Left lung (tissue), 10 donors: ENCODE data around the gene WDR35. TPM values are rescaled to one million over a fixed set of nuclear protein-coding genes. Genes with fewer than 3 reads are reported as not detected.

Experiments used
- ATAC-seq: fragments of 200-7000 bp; cut with Tn5 transposase; one replicate; pipeline ENCODE4 v1.9.1; 2020; ENCODE audit warnings: moderate library complexity
- DNase-seq, 4 donors: peaks; one replicate each; pipeline ENCODE4 v3.0.0-alpha.2; 2013 to 2020
- H3K27ac ChIP-seq, 2 donors: fragments of 200-600 bp; sonication (generic) in 1 of 2; one replicate each; pipeline versions ENCODE4 v1.5.0 to v1.8.0; 2020 to 2021
- H3K27me3 ChIP-seq, 2 donors: fragments of 200-600 bp; sonication (generic) in 1 of 2; one replicate each; pipeline versions ENCODE4 v1.5.0 to v1.8.0; 2020 to 2021
- H3K36me3 ChIP-seq, 2 donors: fragments of 200-600 bp; sonication (generic) in 1 of 2; one replicate each; pipeline versions ENCODE4 v1.5.0 to v1.8.0; 2020 to 2021
- H3K4me1 ChIP-seq, 2 donors: fragments of 200-600 bp; one replicate each; pipeline ENCODE4 v1.8.0; 2021
- H3K4me3 ChIP-seq, 2 donors: fragments of 200-600 bp; sonication (generic) in 1 of 2; one replicate each; pipeline versions ENCODE4 v1.5.0 to v1.8.0; 2020 to 2021; ENCODE audit warnings: mild to moderate bottlenecking in 1 of 2
- H3K9me3 ChIP-seq, 2 donors: fragments of 200-600 bp; sonication (generic) in 1 of 2; one replicate each; pipeline versions ENCODE4 v1.5.0 to v1.8.0; 2020 to 2021
- CTCF ChIP-seq, 2 donors: fragments of 200-600 bp; sonication (generic) in 1 of 2; IDR thresholded peaks; one replicate each; pipeline versions ENCODE4 v1.5.0 to v1.8.0; 2021; ENCODE audit warnings: antibody characterized with exemption in 2 of 2
- intact Hi-C, 2 donors: fragments of 100-400 bp; cut with DNase I; formaldehyde crosslinking; loops; one replicate each; pipeline versions ENCODE4 v1.11.2 to v1.14.2; 2022
- polyA plus RNA-seq, 6 donors: library from polyadenylated mRNA; unstranded; fragments of 120-200 nt; gene quantifications; one replicate each; pipeline ENCODE4 v1.2.1, GENCODE V29; 2013; ENCODE audit not compliant: insufficient read length in 6 of 6
- total RNA-seq, 2 donors: library from RNA; stranded (reverse); fragmentation: NEBNext Ultra II Directional; extraction: Animal tissue kit (Norgen Biotek cat#: 25700); gene quantifications; one replicate each; pipeline ENCODE4 v1.2.1, GENCODE V29; 2021
- donor health status: DM: no; HTN: yes; CAD: no.
- donor health status: DM: no; HTN: no; CAD: no.

The WDR35 gene
- total and polyA plus RNA-seq, 8 donors, result 8.0 to 32.3 (median 27.7) TPM

GRCh38 chr2:19868701-19869580, 121.0 kb downstream of the WDR35 start:
- DNase-seq (peak; percentile 39 to 90 (median 58)), ATAC-seq (peak; percentile 82)
- Histone ChIP-seq H3K4me1 (peaks cover 6 to 11% of the 10 kb centered on the region in 2 donors), H3K36me3 (no peaks in the 10 kb centered on the region), H3K27me3 (peaks cover 0 to 21% of the 10 kb centered on the region in 2 donors), H3K9me3 (no peaks in the 10 kb centered on the region), H3K27ac (no peak overlapping the region), H3K4me3 (peak overlapping the region; percentile 18 to 44)
- no peak for TF ChIP-seq CTCF (IDR thresholded peaks at IDR 0.05)
- intact Hi-C loops, result loop anchor here in 1 of 2 donors (10.0 kb wide), 2 partner anchors 504 to 1354 kb away; no protein-coding TSS in a partner anchor

GRCh38 chr2:19868224-19868623, 121.7 kb downstream of the WDR35 start:
- ATAC-seq (no peak), DNase-seq (no peak)
- Histone ChIP-seq H3K27ac (no peak overlapping the region), H3K4me1 (peaks cover 6 to 17% of the 10 kb centered on the region in 2 donors), H3K4me3 (peak overlapping the region; percentile 18 to 44), H3K9me3 (no peaks in the 10 kb centered on the region), H3K36me3 (no peaks in the 10 kb centered on the region), H3K27me3 (peaks cover 0 to 26% of the 10 kb centered on the region in 2 donors)
- TF ChIP-seq CTCF (IDR thresholded peaks at IDR 0.05), result no peak
- intact Hi-C loops, result loop anchor here in 1 of 2 donors (10.0 kb wide), 2 partner anchors 503 to 1353 kb away; no protein-coding TSS in a partner anchor

GRCh38 chr2:19866771-19867170, 123.1 kb downstream of the WDR35 start:
- no peaks in the 10 kb centered on the region for H3K9me3 ChIP-seq
- ATAC-seq, result no peak
- H3K4me3 ChIP-seq, result no peak overlapping the region
- peaks cover 0 to 26% of the 10 kb centered on the region in 2 donors for H3K27me3 ChIP-seq
- intact Hi-C loops, result loop anchor here in 1 of 2 donors (10.0 kb wide), 2 partner anchors 502 to 1352 kb away; no protein-coding TSS in a partner anchor
- peaks cover 6 to 17% of the 10 kb centered on the region in 2 donors for H3K4me1 ChIP-seq
- no peak for TF ChIP-seq CTCF (IDR thresholded peaks at IDR 0.05)
- no peaks in the 10 kb centered on the region for H3K36me3 ChIP-seq
- DNase-seq, result no peak
- no peak overlapping the region for H3K27ac ChIP-seq

GRCh38 chr2:19865151-19865550, 124.8 kb downstream of the WDR35 start:
- peaks cover 6 to 17% of the 10 kb centered on the region in 2 donors for H3K4me1 ChIP-seq
- no peak for TF ChIP-seq CTCF (IDR thresholded peaks at IDR 0.05)
- no peak for DNase-seq
- intact Hi-C loops, result loop anchor here in 1 of 2 donors (10.0 kb wide), 2 partner anchors 500 to 1350 kb away; no protein-coding TSS in a partner anchor
- peaks cover 0 to 26% of the 10 kb centered on the region in 2 donors for H3K27me3 ChIP-seq
- no peaks in the 10 kb centered on the region for H3K36me3 ChIP-seq
- H3K4me3 ChIP-seq, result no peak overlapping the region
- no peak for ATAC-seq
- no peak overlapping the region for H3K27ac ChIP-seq
- H3K9me3 ChIP-seq, result no peaks in the 10 kb centered on the region

- H3K4me3 ChIP-seq, result no peak overlapping the region
- DNase-seq (peak in 1 of 4 donors; percentile 57), ATAC-seq (no peak)
- H3K27me3 ChIP-seq, result peaks cover 0 to 26% of the 10 kb centered on the region in 2 donors
- H3K27ac ChIP-seq, result no peak overlapping the region
- no peaks in the 10 kb centered on the region for H3K36me3 ChIP-seq
- peaks cover 6 to 17% of the 10 kb centered on the region in 2 donors for H3K4me1 ChIP-seq
- no peak for TF ChIP-seq CTCF (IDR thresholded peaks at IDR 0.05)
- intact Hi-C loops, result loop anchor here in 1 of 2 donors (10.0 kb wide), 2 partner anchors 500 to 1350 kb away; no protein-coding TSS in a partner anchor
- H3K9me3 ChIP-seq, result no peaks in the 10 kb centered on the region
These were observed 125.5 kb downstream of the WDR35 start for GRCh38 chr2:19864381-19864780.
